ENCODE measurements around the gene SRR.

DNA sequence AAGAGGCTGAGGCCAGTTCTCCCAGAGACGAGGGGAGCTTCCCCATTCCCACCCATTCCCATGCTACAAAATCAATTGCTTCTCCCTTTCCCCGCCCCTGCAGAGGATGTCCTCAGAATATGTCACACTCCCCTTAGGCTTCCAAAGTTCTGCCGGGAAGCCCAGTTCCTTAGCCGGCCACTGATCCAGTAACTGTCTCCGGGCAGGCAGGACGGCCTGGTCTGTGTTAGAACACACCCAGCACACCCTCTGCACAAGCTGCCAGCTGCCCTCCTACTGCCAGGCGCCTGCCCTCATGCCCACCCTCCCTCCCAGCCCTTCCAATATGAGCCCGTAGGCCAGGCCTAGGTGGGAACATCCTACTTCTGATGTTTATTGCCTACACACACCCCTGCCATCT lies 64.6 kb downstream of the SRR start:
- TF ChIP-seq TCF7L2 (IDR thresholded peaks at IDR 0.05; ENCODE audit: low read depth, low read length), result no peak
- TF ChIP-seq, protein P1, sequence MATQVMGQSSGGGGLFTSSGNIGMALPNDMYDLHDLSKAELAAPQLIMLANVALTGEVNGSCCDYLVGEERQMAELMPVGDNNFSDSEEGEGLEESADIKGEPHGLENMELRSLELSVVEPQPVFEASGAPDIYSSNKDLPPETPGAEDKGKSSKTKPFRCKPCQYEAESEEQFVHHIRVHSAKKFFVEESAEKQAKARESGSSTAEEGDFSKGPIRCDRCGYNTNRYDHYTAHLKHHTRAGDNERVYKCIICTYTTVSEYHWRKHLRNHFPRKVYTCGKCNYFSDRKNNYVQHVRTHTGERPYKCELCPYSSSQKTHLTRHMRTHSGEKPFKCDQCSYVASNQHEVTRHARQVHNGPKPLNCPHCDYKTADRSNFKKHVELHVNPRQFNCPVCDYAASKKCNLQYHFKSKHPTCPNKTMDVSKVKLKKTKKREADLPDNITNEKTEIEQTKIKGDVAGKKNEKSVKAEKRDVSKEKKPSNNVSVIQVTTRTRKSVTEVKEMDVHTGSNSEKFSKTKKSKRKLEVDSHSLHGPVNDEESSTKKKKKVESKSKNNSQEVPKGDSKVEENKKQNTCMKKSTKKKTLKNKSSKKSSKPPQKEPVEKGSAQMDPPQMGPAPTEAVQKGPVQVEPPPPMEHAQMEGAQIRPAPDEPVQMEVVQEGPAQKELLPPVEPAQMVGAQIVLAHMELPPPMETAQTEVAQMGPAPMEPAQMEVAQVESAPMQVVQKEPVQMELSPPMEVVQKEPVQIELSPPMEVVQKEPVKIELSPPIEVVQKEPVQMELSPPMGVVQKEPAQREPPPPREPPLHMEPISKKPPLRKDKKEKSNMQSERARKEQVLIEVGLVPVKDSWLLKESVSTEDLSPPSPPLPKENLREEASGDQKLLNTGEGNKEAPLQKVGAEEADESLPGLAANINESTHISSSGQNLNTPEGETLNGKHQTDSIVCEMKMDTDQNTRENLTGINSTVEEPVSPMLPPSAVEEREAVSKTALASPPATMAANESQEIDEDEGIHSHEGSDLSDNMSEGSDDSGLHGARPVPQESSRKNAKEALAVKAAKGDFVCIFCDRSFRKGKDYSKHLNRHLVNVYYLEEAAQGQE (IDR thresholded peaks at IDR 0.05; ENCODE audit: insufficient read depth in 1 of 2, low read depth in 2 of 2, low read length in 1 of 2), result no peak
